ENCODE measurements around the gene ADNP. TPM values are rescaled to one million over a fixed set of nuclear protein-coding genes. Genes with fewer than 3 reads are reported as not detected.

ADNP gene
- total and polyA plus RNA-seq, 2 of the 4 experiments (the other 2 are of a cell fraction), result 23.3 to 24.8 TPM

DNA sequence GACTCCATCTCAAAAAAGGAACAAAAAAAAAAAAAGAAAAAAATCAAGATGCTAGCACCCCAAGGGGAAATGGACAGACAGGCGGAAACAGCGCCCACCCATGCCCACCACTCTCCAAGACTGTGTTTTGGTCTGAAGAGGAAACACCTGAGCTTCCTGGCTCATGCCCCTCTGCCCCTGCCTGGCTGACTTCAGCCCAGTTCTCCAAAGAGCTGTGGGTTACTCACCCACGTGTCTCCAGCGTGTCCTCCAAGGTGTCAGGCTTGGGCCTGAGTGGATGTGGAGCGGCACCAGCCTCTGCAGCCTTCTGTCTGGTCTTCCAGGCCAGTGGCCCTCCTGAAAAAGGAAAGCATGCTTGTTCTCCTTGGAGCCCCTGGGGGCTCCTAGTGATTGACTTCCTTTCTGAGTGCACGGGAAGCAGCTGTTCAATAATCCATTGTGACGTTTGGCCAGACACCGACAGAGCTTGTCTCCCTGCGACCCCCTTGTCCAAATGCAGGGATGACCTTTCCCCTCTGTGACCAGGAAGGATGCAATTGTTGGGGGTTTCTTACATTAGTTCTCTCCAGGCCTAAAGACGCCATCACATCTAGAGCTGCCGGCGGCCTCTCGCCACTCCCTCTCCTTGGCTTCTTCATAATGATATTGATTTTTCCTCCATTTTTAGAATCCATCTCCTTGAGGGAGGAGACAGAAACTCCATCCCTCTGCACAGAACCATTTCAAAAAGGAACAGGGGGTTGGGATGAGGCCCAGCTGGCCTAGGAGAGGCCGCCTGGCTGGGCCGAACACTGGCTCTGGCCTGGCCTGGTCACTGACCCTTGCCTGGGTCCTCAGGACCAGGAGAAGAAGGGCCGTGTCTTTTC lies 58.4 kb downstream of the ADNP start:
- dilution Hi-C loops (cut with HindIII; ENCODE audit: low sequenced_read_pairs, unreplicated experiment), result no loop called here
- H3K14ac ChIP-seq (replicated peaks; ENCODE audit: low read depth, low read length), result no peak overlapping the region

More for the DNA sequence above, 58.4 kb downstream of the ADNP start:
- Histone ChIP-seq H4K20me1 (ENCODE audit: insufficient read depth, low read length) (0 out of 2 replicates have a peak, but pooled peaks cover 7% of the 10 kb centered on the region), H2BK120ac (ENCODE audit: low read depth, low read length) (no peak overlapping the region), H2AK9ac (replicated peaks; ENCODE audit: low read depth, low read length, poor library complexity) (no peak overlapping the region), H3K4me2 (ENCODE audit: low read depth, low read length) (no peak overlapping the region), H3K4ac (ENCODE audit: low read depth, low read length) (no peak overlapping the region), H2AK5ac (ENCODE audit: low read depth, low read length) (no peak overlapping the region), H3K18ac (ENCODE audit: low read depth, low read length) (no peak overlapping the region), H3K79me1 (ENCODE audit: low read depth in 1 of 2, low read length in 2 of 2) (peaks cover 0 to 9% of the 10 kb centered on the region in 2 experiments; a peak in 2 of 4 replicates), H3K9me1 (ENCODE audit: insufficient read depth, low read length) (peaks cover 17% of the 10 kb centered on the region), H2BK15ac (ENCODE audit: low read depth, low read length) (no peak overlapping the region), H2BK5ac (ENCODE audit: low read depth, low read length, poor library complexity, severe bottlenecking) (no peak overlapping the region), H3K27me3 (ENCODE audit: control insufficient read depth, insufficient read depth, low read length) (no peaks in the 10 kb centered on the region), H4K5ac (ENCODE audit: low read depth, low read length) (no peak overlapping the region), H3K27ac (ENCODE audit: insufficient read depth, low read length) (no peak overlapping the region), H4K8ac (ENCODE audit: low read depth in 2 of 2, low read length in 2 of 2) (no peak overlapping the region), H3K56ac (ENCODE audit: extremely low read depth, insufficient read depth, low read length) (no peak overlapping the region), H2AFZ (replicated peaks; ENCODE audit: low read length, poor library complexity) (no peak overlapping the region), H4K91ac (ENCODE audit: insufficient read depth, low read depth, low read length) (no peak overlapping the region), H3K23ac (ENCODE audit: low read depth, low read length) (no peak overlapping the region), H3K4me3 (ENCODE audit: insufficient read depth, low read depth, low read length) (no peak overlapping the region), H3K36me3 (ENCODE audit: control insufficient read depth, insufficient read depth, low read length) (peaks cover 10% of the 10 kb centered on the region), H2BK20ac (ENCODE audit: low read depth, low read length) (no peak overlapping the region), H3K4me1 (ENCODE audit: control insufficient read depth, insufficient read depth, low read length) (peaks cover 10% of the 10 kb centered on the region), H3K9me3 (ENCODE audit: control insufficient read depth, insufficient read depth, low read length) (no peaks in the 10 kb centered on the region), H3K9ac (ENCODE audit: low read depth, low read length) (no peak overlapping the region)
- TF ChIP-seq POLR2A (IDR thresholded peaks at IDR 0.05; ENCODE audit: low read depth, low read length), result no peak
- TF ChIP-seq RFX5 (IDR thresholded peaks at IDR 0.05; ENCODE audit: low read depth, low read length), result no peak
- TF ChIP-seq, protein P1, sequence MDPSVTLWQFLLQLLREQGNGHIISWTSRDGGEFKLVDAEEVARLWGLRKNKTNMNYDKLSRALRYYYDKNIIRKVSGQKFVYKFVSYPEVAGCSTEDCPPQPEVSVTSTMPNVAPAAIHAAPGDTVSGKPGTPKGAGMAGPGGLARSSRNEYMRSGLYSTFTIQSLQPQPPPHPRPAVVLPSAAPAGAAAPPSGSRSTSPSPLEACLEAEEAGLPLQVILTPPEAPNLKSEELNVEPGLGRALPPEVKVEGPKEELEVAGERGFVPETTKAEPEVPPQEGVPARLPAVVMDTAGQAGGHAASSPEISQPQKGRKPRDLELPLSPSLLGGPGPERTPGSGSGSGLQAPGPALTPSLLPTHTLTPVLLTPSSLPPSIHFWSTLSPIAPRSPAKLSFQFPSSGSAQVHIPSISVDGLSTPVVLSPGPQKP (IDR thresholded peaks at IDR 0.05; ENCODE audit: borderline replicate concordance, low read depth, low read length), result no peak
- no peak for TF ChIP-seq CHD1 (IDR thresholded peaks at IDR 0.05; ENCODE audit: low read depth, low read length)
- in situ Hi-C loops (cut with MboI; ENCODE audit: low sequenced_read_pairs) (no loop called here), intact Hi-C loops (cut with micrococcal nuclease) (no loop called here)
- CTCF ChIA-PET, result no interaction called here
- ATAC-seq (ENCODE audit: low read depth) (no peak), DNase-seq (no peak)
- WGBS, 2 experiments (ENCODE audit: extremely low coverage in 2 of 2, insufficient read length in 1 of 2), result 100% methylated on average over 1 of the region's 16 CpGs; no CpG with 5 or more reads in 1 of the 2 experiments
- BruUV-seq (replicated peaks), result no TSS peak
- POLR2A ChIA-PET (ENCODE audit: unreplicated experiment), result no interaction called here

Data from IMR-90 (cell line).